Fibroblast of mammary gland (primary cell): ENCODE measurements around the gene SORCS3.

Source experiments
- DNase-seq: peaks from one replicate; pipeline ENCODE4 v3.0.0-alpha.2; 2010; ENCODE audit warnings: low read depth
- H3K4me3 ChIP-seq: 2 replicates; pipeline ENCODE4 v1.5.1; 2011; ENCODE audit warnings: low read depth, mild to moderate bottlenecking, low read length, moderate library complexity; ENCODE audit not compliant: control insufficient read depth
- TF ChIP-seq, protein P1 (sequence below): conservative IDR thresholded peaks from 2 replicates; pipeline ENCODE4 v1.5.1; 2011; ENCODE audit warnings: low read depth, low read length, inconsistent platforms; ENCODE audit not compliant: control insufficient read depth, insufficient read depth

The SORCS3 gene

DNA sequence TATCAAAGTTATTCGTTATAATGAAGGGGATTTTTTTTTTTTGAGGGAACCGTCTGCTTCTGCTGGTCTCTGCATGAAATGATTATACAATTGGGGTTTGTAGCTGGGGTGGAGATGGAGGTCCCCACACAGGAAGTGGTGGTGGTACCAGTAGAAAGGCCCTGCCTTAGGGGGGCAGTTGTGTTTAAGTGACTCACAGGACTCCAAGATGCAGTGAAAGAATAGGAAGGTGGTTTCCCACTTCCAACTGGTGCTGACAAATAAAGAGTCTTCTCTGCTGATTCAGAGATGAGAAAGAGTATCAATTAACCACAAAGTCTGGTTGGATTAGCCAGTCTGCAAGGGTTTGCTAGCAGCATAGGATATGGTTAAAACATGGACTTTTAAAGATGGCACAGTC lies 376.0 kb downstream of the SORCS3 start:
- DNase-seq: peak; percentile 1
- TF ChIP-seq, protein P1, sequence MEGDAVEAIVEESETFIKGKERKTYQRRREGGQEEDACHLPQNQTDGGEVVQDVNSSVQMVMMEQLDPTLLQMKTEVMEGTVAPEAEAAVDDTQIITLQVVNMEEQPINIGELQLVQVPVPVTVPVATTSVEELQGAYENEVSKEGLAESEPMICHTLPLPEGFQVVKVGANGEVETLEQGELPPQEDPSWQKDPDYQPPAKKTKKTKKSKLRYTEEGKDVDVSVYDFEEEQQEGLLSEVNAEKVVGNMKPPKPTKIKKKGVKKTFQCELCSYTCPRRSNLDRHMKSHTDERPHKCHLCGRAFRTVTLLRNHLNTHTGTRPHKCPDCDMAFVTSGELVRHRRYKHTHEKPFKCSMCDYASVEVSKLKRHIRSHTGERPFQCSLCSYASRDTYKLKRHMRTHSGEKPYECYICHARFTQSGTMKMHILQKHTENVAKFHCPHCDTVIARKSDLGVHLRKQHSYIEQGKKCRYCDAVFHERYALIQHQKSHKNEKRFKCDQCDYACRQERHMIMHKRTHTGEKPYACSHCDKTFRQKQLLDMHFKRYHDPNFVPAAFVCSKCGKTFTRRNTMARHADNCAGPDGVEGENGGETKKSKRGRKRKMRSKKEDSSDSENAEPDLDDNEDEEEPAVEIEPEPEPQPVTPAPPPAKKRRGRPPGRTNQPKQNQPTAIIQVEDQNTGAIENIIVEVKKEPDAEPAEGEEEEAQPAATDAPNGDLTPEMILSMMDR: no peak
- no peak overlapping the region for H3K4me3 ChIP-seq

DNA sequence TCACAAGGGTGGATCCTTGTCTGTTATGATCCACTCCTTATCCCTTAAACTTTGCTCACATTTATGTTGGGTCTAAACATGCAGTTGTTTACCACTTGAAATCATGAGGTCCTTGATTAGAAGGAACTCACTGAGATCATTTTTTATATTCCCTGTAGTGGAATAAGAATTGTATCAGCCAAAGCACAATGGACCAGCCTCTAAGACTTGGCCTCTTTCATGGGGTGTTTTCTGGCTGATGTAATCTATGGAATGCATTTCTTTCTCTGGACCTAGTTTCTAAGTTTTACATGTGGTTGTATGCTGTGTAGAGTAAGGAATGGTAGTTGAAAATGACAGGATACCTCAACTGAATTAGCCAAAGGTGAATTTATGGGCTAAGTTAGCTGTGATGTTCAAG lies 376.6 kb downstream of the SORCS3 start:
- no peak for DNase-seq
- no peak overlapping the region for H3K4me3 ChIP-seq
- TF ChIP-seq, protein P1: no peak

DNA sequence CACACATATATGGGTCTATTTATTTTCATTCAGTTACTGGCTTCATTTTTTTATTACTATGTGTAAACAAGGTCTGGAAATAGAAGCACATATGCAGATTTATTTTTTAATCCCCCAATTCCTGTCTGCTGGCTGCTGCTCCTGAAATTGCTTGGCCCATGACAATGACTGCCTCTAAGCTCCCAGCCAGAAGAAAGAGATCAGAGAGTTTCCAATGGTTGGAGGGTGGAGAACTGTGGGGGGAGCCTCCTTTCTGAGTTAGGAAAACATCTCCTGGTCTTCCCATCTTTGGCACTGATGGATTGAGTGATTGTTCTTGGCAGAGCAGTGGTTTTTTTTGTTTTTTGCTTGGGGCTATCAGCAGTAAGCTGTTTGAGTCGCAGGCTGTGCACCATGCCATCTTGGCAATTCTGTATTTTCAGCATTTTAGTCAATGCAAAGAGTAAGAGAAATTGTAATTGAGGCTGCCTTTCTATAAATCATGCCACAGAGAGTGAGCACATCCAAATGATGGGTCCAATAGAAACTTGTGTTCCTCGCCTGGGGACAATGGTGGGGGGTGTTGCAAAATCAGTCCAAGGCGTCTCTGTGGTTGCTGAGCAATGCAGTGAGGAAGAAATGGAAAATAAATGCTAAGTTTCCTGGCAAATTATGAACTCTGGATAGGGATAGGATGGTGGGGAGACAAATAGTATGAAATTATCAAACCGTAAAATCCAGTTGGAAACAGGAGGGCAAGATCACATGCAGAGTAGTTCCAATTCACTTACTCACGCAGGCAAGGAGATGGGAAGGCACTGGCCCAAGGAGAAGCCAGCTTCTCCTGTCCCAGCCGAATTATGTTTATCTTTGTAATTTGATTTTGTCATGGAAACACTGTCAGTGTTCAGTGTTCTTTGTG lies 382.4 kb downstream of the SORCS3 start:
- no peak for DNase-seq

DNA sequence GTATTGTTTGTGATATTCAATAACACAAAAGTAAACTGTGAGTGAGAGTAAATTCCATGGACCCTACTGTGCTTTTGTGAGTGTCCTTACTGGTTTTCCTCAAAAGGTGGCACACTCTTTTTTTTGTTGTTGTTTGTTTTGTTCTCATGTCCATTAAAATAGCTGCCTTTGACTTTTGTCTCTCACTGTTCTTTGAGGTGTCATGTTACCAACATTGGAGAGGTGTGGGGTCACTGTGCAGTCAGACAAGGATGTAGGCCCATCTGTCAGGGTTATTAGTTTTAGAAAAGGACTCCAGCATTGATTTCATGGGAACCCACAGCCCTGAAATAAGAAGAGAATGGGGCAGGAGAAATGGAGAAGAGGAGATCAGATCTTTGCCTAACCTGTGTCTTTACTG lies 383.1 kb downstream of the SORCS3 start:
- no peak overlapping the region for H3K4me3 ChIP-seq
- TF ChIP-seq, protein P1: no peak
- no peak for DNase-seq

More for the DNA sequence above, 382.4 kb downstream of the SORCS3 start:
- no peak overlapping the region for H3K4me3 ChIP-seq
- TF ChIP-seq, protein P1: no peak

DNA sequence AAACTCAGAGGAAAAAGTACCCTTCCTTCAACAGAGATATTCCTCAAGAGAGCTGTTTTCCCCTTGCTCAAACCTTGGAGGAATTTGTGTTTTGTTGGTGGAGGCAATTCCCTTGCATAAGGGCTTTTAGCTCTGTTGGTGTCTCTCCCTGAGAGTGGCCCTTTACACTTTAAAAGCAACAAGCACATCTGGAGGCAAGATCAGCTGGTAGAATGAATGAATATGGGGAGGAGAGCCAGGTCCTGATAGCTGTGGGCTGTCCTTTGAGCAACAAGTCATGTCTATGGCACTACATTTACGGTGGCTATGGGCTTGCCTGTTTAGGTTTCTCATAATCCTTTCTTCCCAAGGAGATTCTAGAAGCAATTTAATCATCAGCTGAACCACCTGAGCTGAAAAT lies 384.0 kb downstream of the SORCS3 start:
- H3K4me3 ChIP-seq: no peak overlapping the region
- DNase-seq: no peak
- TF ChIP-seq, protein P1: no peak

DNA sequence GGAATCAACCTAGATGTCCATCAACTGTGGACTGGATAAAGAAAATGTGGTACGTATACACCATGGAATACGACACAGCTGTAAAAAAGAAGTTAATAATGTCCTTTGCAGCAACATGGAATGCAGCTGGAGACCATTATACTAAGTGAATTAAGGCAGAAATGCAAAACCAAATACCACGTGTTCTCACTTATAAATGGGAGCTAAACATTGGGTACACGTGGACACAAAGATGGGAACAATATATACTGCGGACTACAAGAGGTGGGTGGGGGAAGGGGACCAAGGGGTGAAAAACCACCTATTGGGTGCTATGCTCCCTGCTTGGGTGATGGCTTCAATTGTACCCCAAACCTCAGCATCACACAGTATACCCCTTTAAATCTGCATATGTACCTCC lies 385.5 kb downstream of the SORCS3 start:
- DNase-seq: no peak
- TF ChIP-seq, protein P1: no peak

More for the DNA sequence above, 385.5 kb downstream of the SORCS3 start:
- no peak overlapping the region for H3K4me3 ChIP-seq
